HepG2 (cell line): ENCODE measurements around the gene UBE2O. TPM values are rescaled to one million over a fixed set of nuclear protein-coding genes. Genes with fewer than 3 reads are reported as not detected.

ENCODE experiments used
- HDAC1 ChIP-seq: sonication (generic); formaldehyde crosslinking; IDR thresholded peaks from 2 replicates; pipeline ENCODE4 v1.5.1; 2020; ENCODE audit warnings: mild to moderate bottlenecking, missing genetic modification reagents
- HNF1B ChIP-seq: sonication (generic); formaldehyde crosslinking; IDR thresholded peaks from 2 replicates; pipeline ENCODE4 v1.5.1; 2020; ENCODE audit warnings: mild to moderate bottlenecking, moderate library complexity, missing genetic modification reagents
- KIAA2018 ChIP-seq: sonication (generic); formaldehyde crosslinking; IDR thresholded peaks from 2 replicates; pipeline ENCODE4 v1.5.0; 2020; ENCODE audit warnings: mild to moderate bottlenecking, missing genetic modification reagents, borderline replicate concordance
- KLF9 ChIP-seq: IDR thresholded peaks from 2 replicates; pipeline ENCODE4 v1.6.1; 2016; ENCODE audit warnings: low read depth
- MTA1 ChIP-seq: sonication (generic); formaldehyde crosslinking; IDR thresholded peaks from 2 replicates; pipeline ENCODE4 v1.4.0; 2020; ENCODE audit warnings: missing genetic modification reagents, mild to moderate bottlenecking, borderline replicate concordance
- MXD1 ChIP-seq: sonication (generic); formaldehyde crosslinking; IDR thresholded peaks from 2 replicates; pipeline ENCODE4 v1.4.0; 2020; ENCODE audit warnings: mild to moderate bottlenecking, missing genetic modification reagents
- ONECUT2 ChIP-seq: sonication (generic); formaldehyde crosslinking; IDR thresholded peaks from 2 replicates; pipeline ENCODE4 v1.4.0; 2020; ENCODE audit warnings: missing genetic modification reagents
- SNAPC2 ChIP-seq: sonication (generic); formaldehyde crosslinking; IDR thresholded peaks from 2 replicates; pipeline ENCODE4 v1.8.1; 2022; ENCODE audit warnings: mild to moderate bottlenecking, missing genetic modification reagents
- TAF15 ChIP-seq: fragments of 200-400 bp; formaldehyde crosslinking; IDR thresholded peaks from one replicate; pipeline ENCODE4 v1.6.1; 2018; ENCODE audit warnings: mild to moderate bottlenecking, low read depth, low read length; ENCODE audit not compliant: poor library complexity, severe bottlenecking
- ZNF20 ChIP-seq: sonication (generic); formaldehyde crosslinking; IDR thresholded peaks from 2 replicates; pipeline ENCODE4 v1.4.0; 2020; ENCODE audit warnings: mild to moderate bottlenecking, moderate library complexity, missing genetic modification reagents
- ZNF230 ChIP-seq: sonication (generic); formaldehyde crosslinking; IDR thresholded peaks from 2 replicates; pipeline ENCODE4 v1.4.0; 2020; ENCODE audit warnings: mild to moderate bottlenecking, missing genetic modification reagents
- ZNF383 ChIP-seq: sonication (generic); formaldehyde crosslinking; IDR thresholded peaks from 2 replicates; pipeline ENCODE4 v1.4.0; 2020; ENCODE audit warnings: missing genetic modification reagents, mild to moderate bottlenecking, borderline replicate concordance
- ZNF451 ChIP-seq: sonication (generic); formaldehyde crosslinking; IDR thresholded peaks from 2 replicates; pipeline ENCODE4 v1.5.0; 2020; ENCODE audit warnings: mild to moderate bottlenecking, missing genetic modification reagents
- ZNF574 ChIP-seq: sonication (generic); formaldehyde crosslinking; IDR thresholded peaks from 2 replicates; pipeline ENCODE4 v1.4.0; 2020; ENCODE audit warnings: missing genetic modification reagents
- ZNF598 ChIP-seq: sonication (generic); formaldehyde crosslinking; IDR thresholded peaks from 2 replicates; pipeline ENCODE4 v1.5.1; 2020; ENCODE audit warnings: mild to moderate bottlenecking, missing genetic modification reagents, borderline replicate concordance
- ZZZ3 ChIP-seq: sonication (generic); formaldehyde crosslinking; IDR thresholded peaks from 2 replicates; pipeline ENCODE4 v1.4.0; 2020; ENCODE audit warnings: missing genetic modification reagents, mild to moderate bottlenecking, borderline replicate concordance
- polyA plus RNA-seq, 8 experiments: library from polyadenylated mRNA; depleted of rRNA in 3 of 8; stranded (reverse) in 7 of 8; unstranded in 1 of 8; fragments of >200 nt; fragmentation: Illumina TruSeq in 4 of 8; extraction: Trizol in 4 of 8; gene quantifications; 2 replicates each; pipeline versions ENCODE4 v1.2.1 to v1.2.3, GENCODE V29; 2011 to 2016; ENCODE audit warnings: low read depth in 4 of 8, missing spikeins in 1 of 8, mixed read lengths in 1 of 8; ENCODE audit not compliant: insufficient read depth in 1 of 8
- total RNA-seq, 5 experiments: library from RNA; depleted of rRNA; stranded (reverse); fragments of >200 nt; fragmentation: Illumina TruSeq; extraction: Trizol; gene quantifications; 2 replicates each; pipeline ENCODE4 v1.2.3, GENCODE V29; 2016; ENCODE audit warnings: low read depth in 1 of 5

Gene UBE2O
- total and polyA plus RNA-seq, 2 of the 13 experiments (the other 11 are each of a cell fraction or from before 2014, with no cell fraction given): 21.5 to 23.5 TPM

GRCh38 chr17:76353004-76353598, 99.9 kb downstream of the UBE2O start (continued):
- TF ChIP-seq ZNF20 (CRISPR knock-in tag) (no peak), ONECUT2 (no peak), ZNF230 (no peak; the same call in 1 of the 2 replicates), TAF15 (peak; percentile 44), MXD1 (CRISPR knock-in tag) (peak; percentile 19; the same call in 1 of the 2 replicates), KIAA2018 (CRISPR knock-in tag) (no peak), KLF9 (CRISPR knock-in tag) (peak; percentile 35; the same call in 1 of the 2 replicates), ZNF598 (CRISPR knock-in tag) (no peak), HNF1B (CRISPR knock-in tag) (peak; percentile 65; the same call in 1 of the 2 replicates), HDAC1 (peak; percentile 49; the same call in 1 of the 2 replicates), ZNF383 (CRISPR knock-in tag) (0 out of 2 replicates have a peak, but pooled peaks have one; percentile 55), ZZZ3 (CRISPR knock-in tag) (peak; percentile 57; the same call in 1 of the 2 replicates), ZNF574 (no peak), MTA1 (CRISPR knock-in tag) (peak; percentile 33; the same call in 1 of the 2 replicates), SNAPC2 (0 out of 2 replicates have a peak, but pooled peaks have one; percentile 32), ZNF451 (CRISPR knock-in tag) (peak; percentile 16; the same call in 1 of the 2 replicates)
